ENCODE measurements around the gene GNPTG. TPM values are rescaled to one million over a fixed set of nuclear protein-coding genes. Genes with fewer than 3 reads are reported as not detected.

GNPTG gene
- total RNA-seq, 1 donor from 2014 or later, result 40.2 TPM

- intact Hi-C loops (cut with micrococcal nuclease), result loop anchor here (5.0 kb wide), 1 partner anchor 431 kb away; the partner anchor contains the start of genes EME2, MRPS34 and NME3
- peaks cover 27% of the 10 kb centered on the region for H3K4me1 Mint-ChIP-seq
- DNase-seq (no peak), ATAC-seq (ENCODE audit: low read depth) (no peak)
- H3K9me3 Mint-ChIP-seq, result no peaks in the 10 kb centered on the region
- ChIA-PET CTCF (interaction anchor here (0.7 kb wide), 1 partner anchor 23 kb away, joined by 3 read pairs; no protein-coding TSS in a partner anchor), POLR2A (no interaction called here)
- TF ChIP-seq, protein P1, sequence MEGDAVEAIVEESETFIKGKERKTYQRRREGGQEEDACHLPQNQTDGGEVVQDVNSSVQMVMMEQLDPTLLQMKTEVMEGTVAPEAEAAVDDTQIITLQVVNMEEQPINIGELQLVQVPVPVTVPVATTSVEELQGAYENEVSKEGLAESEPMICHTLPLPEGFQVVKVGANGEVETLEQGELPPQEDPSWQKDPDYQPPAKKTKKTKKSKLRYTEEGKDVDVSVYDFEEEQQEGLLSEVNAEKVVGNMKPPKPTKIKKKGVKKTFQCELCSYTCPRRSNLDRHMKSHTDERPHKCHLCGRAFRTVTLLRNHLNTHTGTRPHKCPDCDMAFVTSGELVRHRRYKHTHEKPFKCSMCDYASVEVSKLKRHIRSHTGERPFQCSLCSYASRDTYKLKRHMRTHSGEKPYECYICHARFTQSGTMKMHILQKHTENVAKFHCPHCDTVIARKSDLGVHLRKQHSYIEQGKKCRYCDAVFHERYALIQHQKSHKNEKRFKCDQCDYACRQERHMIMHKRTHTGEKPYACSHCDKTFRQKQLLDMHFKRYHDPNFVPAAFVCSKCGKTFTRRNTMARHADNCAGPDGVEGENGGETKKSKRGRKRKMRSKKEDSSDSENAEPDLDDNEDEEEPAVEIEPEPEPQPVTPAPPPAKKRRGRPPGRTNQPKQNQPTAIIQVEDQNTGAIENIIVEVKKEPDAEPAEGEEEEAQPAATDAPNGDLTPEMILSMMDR (IDR thresholded peaks at IDR 0.05), result no peak
- H3K27me3 Mint-ChIP-seq, result no peaks in the 10 kb centered on the region
- H3K36me3 Mint-ChIP-seq (ENCODE audit: low read depth), result no peaks in the 10 kb centered on the region
- no peak overlapping the region for H3K27ac Mint-ChIP-seq
- H3K4me3 Mint-ChIP-seq, result no peak overlapping the region
Measured at GRCh38 chr16:1340730-1341494, 10.8 kb upstream of the GNPTG start.

GRCh38 chr16:1341495-1342420 lies 10.0 kb upstream of the GNPTG start:
- no peaks in the 10 kb centered on the region for H3K9me3 Mint-ChIP-seq
- H3K4me1 Mint-ChIP-seq, result peaks cover 22% of the 10 kb centered on the region
- no peak overlapping the region for H3K27ac Mint-ChIP-seq
- TF ChIP-seq, protein P1 (IDR thresholded peaks at IDR 0.05), result no peak
- intact Hi-C loops (cut with micrococcal nuclease), result loop anchor here (5.0 kb wide), 1 partner anchor 431 kb away; the partner anchor contains the start of genes EME2, MRPS34 and NME3
- H3K4me3 Mint-ChIP-seq, result peak overlapping the region; percentile 75
- H3K27me3 Mint-ChIP-seq, result no peaks in the 10 kb centered on the region
- ChIA-PET CTCF (interaction anchor here (0.7 to 1.4 kb wide), 4 partner anchors 13 to 198 kb away, joined by 3 to 4 read pairs (median 4); no protein-coding TSS in a partner anchor), POLR2A (interaction anchor here (0.5 to 2.1 kb wide), 8 partner anchors 10 to 162 kb away, joined by 4 to 18 read pairs (median 9); partner anchors contain the start of genes GNPTG, TSR3, UBE2I and UQCC4)
- ATAC-seq (ENCODE audit: low read depth) (no peak), DNase-seq (no peak)
- no peaks in the 10 kb centered on the region for H3K36me3 Mint-ChIP-seq (ENCODE audit: low read depth)

- ChIA-PET CTCF (interaction anchor here (0.9 to 1.4 kb wide), 4 partner anchors 14 to 197 kb away, joined by 3 to 4 read pairs (median 4); no protein-coding TSS in a partner anchor), POLR2A (interaction anchor here (0.6 to 2.1 kb wide), 12 partner anchors 8 to 909 kb away, joined by 3 to 18 read pairs (median 4); partner anchors contain the start of genes ECI1, GNPTG, RPS2 and TSR3)
- peaks cover 20% of the 10 kb centered on the region for H3K4me1 Mint-ChIP-seq
- peak overlapping the region; percentile 50 for H3K27ac Mint-ChIP-seq
- intact Hi-C loops (cut with micrococcal nuclease), result loop anchor here (1.0 to 5.0 kb wide), 5 partner anchors 9 to 430 kb away; partner anchors contain the start of genes BAIAP3, EME2, GNPTG and MRPS34
- H3K36me3 Mint-ChIP-seq (ENCODE audit: low read depth), result peaks cover 2% of the 10 kb centered on the region
- H3K9me3 Mint-ChIP-seq, result no peaks in the 10 kb centered on the region
- DNase-seq, result peak; percentile 87
- peak; percentile 90 for ATAC-seq (ENCODE audit: low read depth)
- TF ChIP-seq, protein P1 (IDR thresholded peaks at IDR 0.05), result no peak
- no peaks in the 10 kb centered on the region for H3K27me3 Mint-ChIP-seq
- H3K4me3 Mint-ChIP-seq, result peak overlapping the region; percentile 75
Measured at GRCh38 chr16:1342526-1343427, 9.0 kb upstream of the GNPTG start.

GRCh38 chr16:1343428-1344242 lies 8.1 kb upstream of the GNPTG start:
- Mint-ChIP-seq H3K4me3 (peak overlapping the region; percentile 75), H3K9me3 (no peaks in the 10 kb centered on the region), H3K36me3 (ENCODE audit: low read depth) (peaks cover 6% of the 10 kb centered on the region), H3K27me3 (no peaks in the 10 kb centered on the region), H3K4me1 (peaks cover 20% of the 10 kb centered on the region), H3K27ac (peak overlapping the region; percentile 50)
- TF ChIP-seq, protein P1 (IDR thresholded peaks at IDR 0.05), result no peak
- intact Hi-C loops (cut with micrococcal nuclease), result loop anchor here (1.0 to 5.0 kb wide), 5 partner anchors 8 to 429 kb away; partner anchors contain the start of genes BAIAP3, EME2, GNPTG and MRPS34
- ATAC-seq (ENCODE audit: low read depth) (no peak), DNase-seq (no peak)
- ChIA-PET CTCF (interaction anchor here (1.4 kb wide), 1 partner anchor 42 kb away, joined by 4 read pairs; no protein-coding TSS in a partner anchor), POLR2A (interaction anchor here (0.9 to 2.1 kb wide), 8 partner anchors 8 to 908 kb away, joined by 3 to 18 read pairs (median 8); partner anchors contain the start of genes ECI1, GNPTG, RPS2 and TSR3)
